HL-60 (cell line): ENCODE results near the gene MYEF2.

ENCODE experiments used
- DNase-seq, 2 experiments: peaks; one replicate each; pipeline ENCODE4 v3.0.0-alpha.2; 2010 to 2020; ENCODE audit warnings: low read depth in 1 of 2, low spot score in 1 of 2
- H3K27ac ChIP-seq: fragments of 250-450 bp; sonication (Bioruptor Pico); replicated peaks from 2 replicates; pipeline ENCODE4 v1.5.1; 2020; ENCODE audit warnings: mild to moderate bottlenecking, moderate library complexity
- H3K27me3 ChIP-seq: fragments of 250-450 bp; sonication (Bioruptor Pico); 2 replicates; pipeline ENCODE4 v1.5.1; 2021; ENCODE audit warnings: mild to moderate bottlenecking, moderate library complexity; ENCODE audit not compliant: insufficient read depth, poor library complexity, severe bottlenecking
- H3K4me3 ChIP-seq: replicated peaks from 2 replicates; pipeline ENCODE4 v1.5.1; 2011; ENCODE audit warnings: mild to moderate bottlenecking, control low read depth, low read length; ENCODE audit not compliant: insufficient read depth
- GABPA ChIP-seq: IDR thresholded peaks from 2 replicates; pipeline ENCODE4 v1.6.1; 2012; ENCODE audit warnings: low read depth
- POLR2AphosphoS5 ChIP-seq: IDR thresholded peaks from 2 replicates; pipeline ENCODE4 v1.6.1; 2012; ENCODE audit warnings: low read depth
- SPI1 ChIP-seq: IDR thresholded peaks from 2 replicates; pipeline ENCODE4 v1.6.1; 2012; ENCODE audit warnings: low read depth, mild to moderate bottlenecking, borderline replicate concordance
- TF ChIP-seq, protein P1 (sequence below): IDR thresholded peaks from 2 replicates; pipeline ENCODE4 v1.6.1; 2012; ENCODE audit warnings: low read depth; ENCODE audit not compliant: insufficient replicate concordance
- TF ChIP-seq, protein P2 (sequence below): IDR thresholded peaks from one replicate; pipeline ENCODE4 v1.5.1; 2011; ENCODE audit warnings: low read length, control low read depth, inconsistent platforms; ENCODE audit not compliant: insufficient read depth

MYEF2 gene

DNA sequence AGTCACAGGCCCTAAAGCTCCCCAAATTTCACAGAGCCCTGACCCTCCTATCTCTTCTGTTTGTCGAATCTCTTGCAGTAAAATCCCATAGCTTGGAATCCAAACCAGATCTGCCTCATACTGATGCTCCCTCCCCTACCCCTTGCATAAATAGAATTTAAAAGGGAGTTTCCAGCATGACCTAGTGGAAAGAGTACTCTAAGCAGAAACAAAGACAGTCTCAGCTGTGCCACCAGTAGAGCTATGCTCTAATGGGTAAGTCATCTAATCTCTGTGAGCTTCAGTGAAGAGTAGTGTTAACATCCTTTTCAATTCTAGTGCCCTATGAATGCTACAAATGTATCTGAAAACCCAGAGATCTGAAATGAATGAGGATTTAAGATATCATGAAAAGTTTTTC, 24.0 kb upstream of the MYEF2 start:
- no peak overlapping the region for H3K27ac ChIP-seq
- no peak overlapping the region for H3K4me3 ChIP-seq
- DNase-seq, result no peak
- TF ChIP-seq GABPA, result no peak
- TF ChIP-seq POLR2AphosphoS5, result no peak
- TF ChIP-seq, protein P1, sequence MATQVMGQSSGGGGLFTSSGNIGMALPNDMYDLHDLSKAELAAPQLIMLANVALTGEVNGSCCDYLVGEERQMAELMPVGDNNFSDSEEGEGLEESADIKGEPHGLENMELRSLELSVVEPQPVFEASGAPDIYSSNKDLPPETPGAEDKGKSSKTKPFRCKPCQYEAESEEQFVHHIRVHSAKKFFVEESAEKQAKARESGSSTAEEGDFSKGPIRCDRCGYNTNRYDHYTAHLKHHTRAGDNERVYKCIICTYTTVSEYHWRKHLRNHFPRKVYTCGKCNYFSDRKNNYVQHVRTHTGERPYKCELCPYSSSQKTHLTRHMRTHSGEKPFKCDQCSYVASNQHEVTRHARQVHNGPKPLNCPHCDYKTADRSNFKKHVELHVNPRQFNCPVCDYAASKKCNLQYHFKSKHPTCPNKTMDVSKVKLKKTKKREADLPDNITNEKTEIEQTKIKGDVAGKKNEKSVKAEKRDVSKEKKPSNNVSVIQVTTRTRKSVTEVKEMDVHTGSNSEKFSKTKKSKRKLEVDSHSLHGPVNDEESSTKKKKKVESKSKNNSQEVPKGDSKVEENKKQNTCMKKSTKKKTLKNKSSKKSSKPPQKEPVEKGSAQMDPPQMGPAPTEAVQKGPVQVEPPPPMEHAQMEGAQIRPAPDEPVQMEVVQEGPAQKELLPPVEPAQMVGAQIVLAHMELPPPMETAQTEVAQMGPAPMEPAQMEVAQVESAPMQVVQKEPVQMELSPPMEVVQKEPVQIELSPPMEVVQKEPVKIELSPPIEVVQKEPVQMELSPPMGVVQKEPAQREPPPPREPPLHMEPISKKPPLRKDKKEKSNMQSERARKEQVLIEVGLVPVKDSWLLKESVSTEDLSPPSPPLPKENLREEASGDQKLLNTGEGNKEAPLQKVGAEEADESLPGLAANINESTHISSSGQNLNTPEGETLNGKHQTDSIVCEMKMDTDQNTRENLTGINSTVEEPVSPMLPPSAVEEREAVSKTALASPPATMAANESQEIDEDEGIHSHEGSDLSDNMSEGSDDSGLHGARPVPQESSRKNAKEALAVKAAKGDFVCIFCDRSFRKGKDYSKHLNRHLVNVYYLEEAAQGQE, result no peak
- TF ChIP-seq, protein P2, sequence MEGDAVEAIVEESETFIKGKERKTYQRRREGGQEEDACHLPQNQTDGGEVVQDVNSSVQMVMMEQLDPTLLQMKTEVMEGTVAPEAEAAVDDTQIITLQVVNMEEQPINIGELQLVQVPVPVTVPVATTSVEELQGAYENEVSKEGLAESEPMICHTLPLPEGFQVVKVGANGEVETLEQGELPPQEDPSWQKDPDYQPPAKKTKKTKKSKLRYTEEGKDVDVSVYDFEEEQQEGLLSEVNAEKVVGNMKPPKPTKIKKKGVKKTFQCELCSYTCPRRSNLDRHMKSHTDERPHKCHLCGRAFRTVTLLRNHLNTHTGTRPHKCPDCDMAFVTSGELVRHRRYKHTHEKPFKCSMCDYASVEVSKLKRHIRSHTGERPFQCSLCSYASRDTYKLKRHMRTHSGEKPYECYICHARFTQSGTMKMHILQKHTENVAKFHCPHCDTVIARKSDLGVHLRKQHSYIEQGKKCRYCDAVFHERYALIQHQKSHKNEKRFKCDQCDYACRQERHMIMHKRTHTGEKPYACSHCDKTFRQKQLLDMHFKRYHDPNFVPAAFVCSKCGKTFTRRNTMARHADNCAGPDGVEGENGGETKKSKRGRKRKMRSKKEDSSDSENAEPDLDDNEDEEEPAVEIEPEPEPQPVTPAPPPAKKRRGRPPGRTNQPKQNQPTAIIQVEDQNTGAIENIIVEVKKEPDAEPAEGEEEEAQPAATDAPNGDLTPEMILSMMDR, result no peak
- TF ChIP-seq SPI1, result no peak
- H3K27me3 ChIP-seq, result peaks cover 2% of the 10 kb centered on the region

DNA sequence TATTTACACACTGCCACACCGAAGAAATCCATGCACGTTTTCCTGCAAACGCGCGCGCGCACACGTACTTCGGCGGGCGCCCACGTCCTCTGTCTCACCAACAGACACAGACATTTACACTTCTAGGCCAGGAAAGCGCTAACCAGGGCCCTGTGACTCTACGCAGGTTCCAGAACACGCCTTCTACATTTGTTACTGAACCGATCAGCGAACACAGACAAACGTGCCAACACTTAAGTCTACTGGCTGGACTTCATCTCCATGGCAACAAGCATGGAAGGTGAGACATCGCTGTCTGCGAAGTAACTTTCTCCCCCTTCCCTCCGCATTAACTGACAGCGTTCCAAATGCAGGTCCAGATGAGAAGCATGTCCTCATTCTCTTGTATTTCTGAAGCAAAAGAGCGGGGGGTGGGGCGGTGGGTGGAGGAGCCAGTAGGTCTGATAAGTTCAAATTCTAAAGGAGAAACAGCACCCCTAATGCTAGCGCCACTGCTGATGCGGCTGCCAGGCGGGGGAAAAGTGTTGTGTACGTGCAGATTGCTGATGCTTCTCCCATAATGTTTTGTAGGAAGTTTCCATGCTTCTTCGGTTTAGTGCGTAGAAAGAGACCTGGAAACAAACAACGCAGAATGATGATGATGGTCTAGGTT, 13.6 kb upstream of the MYEF2 start, which contains the start of gene CTXN2:
Gene CTXN2, plus strand, starts transcription at position 92 of the 652 bp plus-strand sequence. CDS start 9,636 bp downstream, outside the sequence.
- Histone ChIP-seq H3K4me3 (no peak within 1 kb of the TSS), H3K27ac (no peak within 1 kb of the TSS), H3K27me3 (peaks cover 4% of the 10 kb centered on the region)
- no peak for DNase-seq
- no peak for TF ChIP-seq GABPA
- TF ChIP-seq SPI1, result no peak
- TF ChIP-seq, protein P1, result no peak
- no peak for TF ChIP-seq POLR2AphosphoS5
- TF ChIP-seq, protein P2, result no peak

DNA sequence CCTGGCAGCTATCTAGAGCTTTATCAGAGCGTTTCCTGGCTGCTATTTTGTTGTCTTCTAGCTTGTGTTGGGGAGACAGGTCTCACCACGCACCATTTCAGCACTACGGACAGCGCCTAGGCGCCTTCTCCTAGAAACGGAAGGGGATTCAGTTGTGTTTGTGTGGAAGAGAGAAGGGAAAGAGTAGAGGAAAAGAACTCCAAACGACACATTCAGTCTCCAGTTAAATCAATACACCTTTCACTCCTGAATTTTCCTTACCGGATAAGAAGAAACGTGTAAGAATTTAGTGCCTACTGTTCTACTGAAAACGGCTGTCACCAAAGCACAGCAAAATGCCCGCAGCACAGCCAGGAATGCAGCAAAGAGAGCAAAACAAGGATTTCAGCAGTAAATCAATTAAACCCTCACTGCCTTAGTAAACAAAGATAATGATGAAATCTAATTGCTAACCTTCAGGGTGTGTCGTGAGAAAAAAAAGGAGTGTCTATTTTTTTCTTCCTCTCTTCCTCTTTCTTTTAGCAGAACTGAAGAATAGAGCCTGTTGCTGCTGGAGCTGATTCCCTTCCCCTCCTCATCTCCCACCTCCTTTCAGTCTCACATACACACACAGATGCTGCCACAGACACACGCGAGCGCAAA, 13.0 kb upstream of the MYEF2 start:
- Histone ChIP-seq H3K4me3 (no peak overlapping the region), H3K27ac (no peak overlapping the region), H3K27me3 (peaks cover 4% of the 10 kb centered on the region)
- DNase-seq, result peak; percentile 3 to 21
- no peak for TF ChIP-seq GABPA
- TF ChIP-seq, protein P1, result peak; percentile 100
- TF ChIP-seq, protein P2, result no peak
